BE2C (cell line): ENCODE results near the gene FKBP6.

Source experiments
- DNase-seq: peaks from one replicate; pipeline ENCODE4 v3.0.0-alpha.2; 2020
- H3K27me3 ChIP-seq: fragments of 250-450 bp; sonication (Bioruptor Pico); 2 replicates; pipeline ENCODE4 v1.5.1; 2020; ENCODE audit warnings: mild to moderate bottlenecking
- H3K36me3 ChIP-seq: fragments of 250-450 bp; sonication (Bioruptor Pico); 2 replicates; pipeline ENCODE4 v1.5.1; 2020; ENCODE audit warnings: mild to moderate bottlenecking
- H3K4me1 ChIP-seq: fragments of 250-450 bp; sonication (Bioruptor Pico); 2 replicates; pipeline ENCODE4 v1.5.1; 2020
- H3K4me3 ChIP-seq: 2 replicates; pipeline ENCODE4 v1.5.1; 2011; ENCODE audit warnings: low read depth, low read length
- H3K9me3 ChIP-seq: fragments of 250-450 bp; sonication (Bioruptor Pico); 2 replicates; pipeline ENCODE4 v1.5.1; 2020
- CTCF ChIP-seq: IDR thresholded peaks from 2 replicates; pipeline ENCODE4 v1.5.1; 2012; ENCODE audit warnings: mild to moderate bottlenecking, low read depth, low read length

The FKBP6 gene

GRCh38 chr7:73328696-73329095, 735 bp downstream of the FKBP6 start:
- Histone ChIP-seq H3K4me1 (no peaks in the 10 kb centered on the region), H3K4me3 (no peak overlapping the region), H3K27me3 (no peaks in the 10 kb centered on the region)

GRCh38 chr7:73329861-73330581, 2.1 kb downstream of the FKBP6 start:
- DNase-seq = no peak
- Histone ChIP-seq H3K4me3 (no peak overlapping the region), H3K27me3 (no peaks in the 10 kb centered on the region), H3K9me3 (no peaks in the 10 kb centered on the region), H3K36me3 (no peaks in the 10 kb centered on the region), H3K4me1 (no peaks in the 10 kb centered on the region)
- no peak for TF ChIP-seq CTCF

More at GRCh38 chr7:73328696-73329095, 735 bp downstream of the FKBP6 start:
- DNase-seq = no peak
- H3K9me3 ChIP-seq = no peaks in the 10 kb centered on the region
- no peaks in the 10 kb centered on the region for H3K36me3 ChIP-seq
- no peak for TF ChIP-seq CTCF

GRCh38 chr7:73330772-73331171, 2.8 kb downstream of the FKBP6 start:
- TF ChIP-seq CTCF = no peak
- Histone ChIP-seq H3K27me3 (no peaks in the 10 kb centered on the region), H3K4me1 (no peaks in the 10 kb centered on the region), H3K4me3 (no peak overlapping the region), H3K36me3 (no peaks in the 10 kb centered on the region), H3K9me3 (no peaks in the 10 kb centered on the region)
- DNase-seq = no peak

- H3K4me1 ChIP-seq = no peaks in the 10 kb centered on the region
- no peaks in the 10 kb centered on the region for H3K36me3 ChIP-seq
- no peaks in the 10 kb centered on the region for H3K27me3 ChIP-seq
- TF ChIP-seq CTCF = no peak
- no peak overlapping the region for H3K4me3 ChIP-seq
- DNase-seq = no peak
- H3K9me3 ChIP-seq = no peaks in the 10 kb centered on the region
These were observed 4.5 kb downstream of the FKBP6 start for GRCh38 chr7:73332447-73332846.

GRCh38 chr7:73338321-73338720, 10.4 kb downstream of the FKBP6 start:
- TF ChIP-seq CTCF = no peak
- H3K4me1 ChIP-seq = no peaks in the 10 kb centered on the region
- no peak for DNase-seq
- H3K9me3 ChIP-seq = no peaks in the 10 kb centered on the region
- no peak overlapping the region for H3K4me3 ChIP-seq
- no peaks in the 10 kb centered on the region for H3K36me3 ChIP-seq
- H3K27me3 ChIP-seq = no peaks in the 10 kb centered on the region

GRCh38 chr7:73340514-73340913, 12.6 kb downstream of the FKBP6 start:
- Histone ChIP-seq H3K9me3 (no peaks in the 10 kb centered on the region), H3K4me3 (no peak overlapping the region), H3K4me1 (no peaks in the 10 kb centered on the region), H3K27me3 (no peaks in the 10 kb centered on the region), H3K36me3 (no peaks in the 10 kb centered on the region)
- DNase-seq = no peak
- TF ChIP-seq CTCF = no peak
